K562 (cell line): ENCODE results near the gene OCIAD2.

Experiments
- ATF7 ChIP-seq: fragments of 450-650 bp; IDR thresholded peaks from 2 replicates; pipeline ENCODE4 v1.7.1; 2014; ENCODE audit warnings: mild to moderate bottlenecking, moderate library complexity
- BRF1 ChIP-seq: IDR thresholded peaks from 3 replicates; pipeline ENCODE4 v1.6.1; 2011; ENCODE audit warnings: borderline replicate concordance, mild to moderate bottlenecking; ENCODE audit not compliant: insufficient read length; ENCODE audit errors: extremely low read depth
- CBX5 ChIP-seq: IDR thresholded peaks from 2 replicates; pipeline ENCODE4 v1.6.1; 2014; ENCODE audit warnings: low read depth, borderline replicate concordance
- EP300 ChIP-seq: IDR thresholded peaks from 2 replicates; pipeline ENCODE4 v1.6.1; 2012; ENCODE audit warnings: low read length, improper control_type of control experiment
- GABPA ChIP-seq: fragments of 200-800 bp; sonication (Bioruptor generic); conservative IDR thresholded peaks from 2 replicates; pipeline ENCODE4 v1.6.1; 2016; ENCODE audit warnings: low read depth, missing genetic modification characterization, missing compliant biosample characterization
- POLR2A ChIP-seq: fragments of 450-650 bp; conservative IDR thresholded peaks from 2 replicates; pipeline ENCODE4 v1.6.1; 2016
- POLR2H ChIP-seq: IDR thresholded peaks from 2 replicates; pipeline ENCODE4 v1.6.1; 2016; ENCODE audit warnings: missing genetic modification characterization, low read depth, mild to moderate bottlenecking, control low read depth, missing compliant biosample characterization, moderate library complexity
- RBM34 ChIP-seq: fragments of 200-400 bp; formaldehyde crosslinking; IDR thresholded peaks from 2 replicates; pipeline ENCODE4 v1.6.1; 2018; ENCODE audit warnings: low read length, borderline replicate concordance; ENCODE audit not compliant: insufficient read depth
- TEAD4 ChIP-seq, 2 experiments: sonication (generic) in 1 of 2; formaldehyde crosslinking in 1 of 2; IDR thresholded peaks; 2 replicates each; pipeline versions ENCODE4 v1.6.1 to v1.8.0; 2012 to 2022; ENCODE audit warnings: borderline replicate concordance in 1 of 2, inconsistent platforms in 1 of 2, low read length in 1 of 2, mild to moderate bottlenecking in 1 of 2, missing genetic modification reagents in 1 of 2
- TF ChIP-seq, protein P1 (sequence below), 3 experiments: IDR thresholded peaks in 2 of 3; conservative IDR thresholded peaks in 1 of 3; 2 replicates each; pipeline ENCODE4 v1.5.1; 2011 to 2012; ENCODE audit warnings: low read length in 3 of 3, mild to moderate bottlenecking in 3 of 3, control low read depth in 2 of 3, improper control_type of control experiment in 1 of 3, inconsistent platforms in 1 of 3, low read depth in 1 of 3, mixed read lengths in 1 of 3, moderate library complexity in 1 of 3; ENCODE audit not compliant: insufficient read depth in 2 of 3
- TF ChIP-seq, protein P2 (sequence below): sonication (generic); formaldehyde crosslinking; IDR thresholded peaks from 2 replicates; pipeline ENCODE4 v1.9.0; 2022; ENCODE audit warnings: mild to moderate bottlenecking, missing genetic modification reagents

DNA sequence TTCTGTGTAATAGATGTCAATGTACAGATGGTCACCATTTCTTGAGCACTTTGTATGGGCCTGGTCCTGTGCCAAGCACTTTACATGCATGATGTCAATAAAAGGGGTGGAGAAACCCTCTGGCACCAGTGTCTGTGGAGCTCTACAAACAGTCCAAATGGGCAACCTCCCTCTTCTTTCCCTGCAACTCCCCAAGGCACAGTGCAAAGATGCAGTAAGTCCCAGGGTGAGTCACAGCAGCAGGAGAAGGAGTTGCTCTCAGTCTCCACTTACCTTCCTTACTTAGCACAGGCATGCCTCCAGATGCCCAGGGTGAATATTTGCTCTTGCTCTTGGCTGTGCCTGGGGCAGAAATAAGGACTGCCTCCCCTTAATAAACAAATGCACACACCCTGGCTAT lies 4.3 kb downstream of the OCIAD2 start:
- TF ChIP-seq TEAD4 (IDR thresholded peaks at IDR 0.05; ENCODE audit: low read length) (no peak), TEAD4 (CRISPR knock-in tag; IDR thresholded peaks at IDR 0.05; ENCODE audit: borderline replicate concordance) (no peak), EP300 (no peak), BRF1 (no peak), RBM34 (no peak), POLR2H (tag) (no peak), ATF7 (no peak), GABPA (tag) (no peak), CBX5 (no peak), POLR2A (no peak)
- TF ChIP-seq, protein P1, sequence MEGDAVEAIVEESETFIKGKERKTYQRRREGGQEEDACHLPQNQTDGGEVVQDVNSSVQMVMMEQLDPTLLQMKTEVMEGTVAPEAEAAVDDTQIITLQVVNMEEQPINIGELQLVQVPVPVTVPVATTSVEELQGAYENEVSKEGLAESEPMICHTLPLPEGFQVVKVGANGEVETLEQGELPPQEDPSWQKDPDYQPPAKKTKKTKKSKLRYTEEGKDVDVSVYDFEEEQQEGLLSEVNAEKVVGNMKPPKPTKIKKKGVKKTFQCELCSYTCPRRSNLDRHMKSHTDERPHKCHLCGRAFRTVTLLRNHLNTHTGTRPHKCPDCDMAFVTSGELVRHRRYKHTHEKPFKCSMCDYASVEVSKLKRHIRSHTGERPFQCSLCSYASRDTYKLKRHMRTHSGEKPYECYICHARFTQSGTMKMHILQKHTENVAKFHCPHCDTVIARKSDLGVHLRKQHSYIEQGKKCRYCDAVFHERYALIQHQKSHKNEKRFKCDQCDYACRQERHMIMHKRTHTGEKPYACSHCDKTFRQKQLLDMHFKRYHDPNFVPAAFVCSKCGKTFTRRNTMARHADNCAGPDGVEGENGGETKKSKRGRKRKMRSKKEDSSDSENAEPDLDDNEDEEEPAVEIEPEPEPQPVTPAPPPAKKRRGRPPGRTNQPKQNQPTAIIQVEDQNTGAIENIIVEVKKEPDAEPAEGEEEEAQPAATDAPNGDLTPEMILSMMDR (IDR thresholded peaks at IDR 0.05 in 2 of 3, conservative IDR thresholded peaks at IDR 0.05 in 1 of 3; ENCODE audit: insufficient read depth in 2 of 3, low read depth in 1 of 3, low read length in 3 of 3), result no peak
- TF ChIP-seq, protein P2, sequence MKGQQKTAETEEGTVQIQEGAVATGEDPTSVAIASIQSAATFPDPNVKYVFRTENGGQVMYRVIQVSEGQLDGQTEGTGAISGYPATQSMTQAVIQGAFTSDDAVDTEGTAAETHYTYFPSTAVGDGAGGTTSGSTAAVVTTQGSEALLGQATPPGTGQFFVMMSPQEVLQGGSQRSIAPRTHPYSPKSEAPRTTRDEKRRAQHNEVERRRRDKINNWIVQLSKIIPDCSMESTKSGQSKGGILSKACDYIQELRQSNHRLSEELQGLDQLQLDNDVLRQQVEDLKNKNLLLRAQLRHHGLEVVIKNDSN (CRISPR knock-in tag), result no peak
